GM23338 (cell line): Measurements from ENCODE around the gene PIGR.

Source experiments
- CREB1 ChIP-seq: fragments of 250-450 bp; sonication (Bioruptor Pico); IDR thresholded peaks from 2 replicates; pipeline ENCODE4 v1.5.0; 2020; ENCODE audit warnings: low read depth, mild to moderate bottlenecking, moderate library complexity
- CTCF ChIP-seq, 2 experiments: fragments of 200-600 bp in 1 of 2; sonication (generic) in 1 of 2; conservative IDR thresholded peaks; 2 replicates each; pipeline versions ENCODE4 v1.5.1 to v1.6.1; 2016 to 2017; ENCODE audit warnings: antibody characterized with exemption in 2 of 2, low read depth in 2 of 2, mild to moderate bottlenecking in 2 of 2, moderate library complexity in 1 of 2
- ETS1 ChIP-seq: IDR thresholded peaks from 2 replicates; pipeline ENCODE4 v1.6.1; 2016; ENCODE audit warnings: antibody characterized with exemption
- EZH2 ChIP-seq: fragments of 200-600 bp; sonication (generic); IDR thresholded peaks from one replicate; pipeline ENCODE4 v1.8.0; 2017; ENCODE audit warnings: antibody characterized with exemption, mild to moderate bottlenecking, low read depth; ENCODE audit not compliant: unreplicated experiment
- EZH2phosphoT487 ChIP-seq: fragments of 200-600 bp; sonication (generic); IDR thresholded peaks from one replicate; pipeline ENCODE4 v1.8.1; 2018; ENCODE audit warnings: antibody characterized with exemption; ENCODE audit not compliant: unreplicated experiment
- JUNB ChIP-seq: IDR thresholded peaks from one replicate; pipeline ENCODE4 v1.6.1; 2016; ENCODE audit warnings: antibody characterized with exemption; ENCODE audit not compliant: unreplicated experiment
- NANOG ChIP-seq: IDR thresholded peaks from 2 replicates; pipeline ENCODE4 v1.6.1; 2016; ENCODE audit warnings: antibody characterized with exemption, borderline replicate concordance
- POLR2AphosphoS5 ChIP-seq: IDR thresholded peaks from 2 replicates; pipeline ENCODE4 v1.6.1; 2016; ENCODE audit warnings: antibody characterized with exemption, low read depth
- REST ChIP-seq: IDR thresholded peaks from one replicate; pipeline ENCODE4 v1.6.1; 2018; ENCODE audit warnings: antibody characterized with exemption; ENCODE audit not compliant: unreplicated experiment
- STAT1 ChIP-seq: IDR thresholded peaks from one replicate; pipeline ENCODE4 v1.6.1; 2016; ENCODE audit warnings: antibody characterized with exemption; ENCODE audit not compliant: unreplicated experiment
- ZNF114 ChIP-seq: fragments of 250-450 bp; sonication (Bioruptor Pico); IDR thresholded peaks from 2 replicates; pipeline ENCODE4 v1.5.0; 2020; ENCODE audit warnings: mild to moderate bottlenecking, moderate library complexity
- ZNF331 ChIP-seq: fragments of 250-450 bp; sonication (Bioruptor Pico); IDR thresholded peaks from 2 replicates; pipeline ENCODE4 v1.5.0; 2020; ENCODE audit warnings: low read depth, mild to moderate bottlenecking, moderate library complexity
- ZNF462 ChIP-seq: fragments of 250-450 bp; sonication (Bioruptor Pico); IDR thresholded peaks from 2 replicates; pipeline ENCODE4 v1.5.0; 2020; ENCODE audit warnings: mild to moderate bottlenecking, moderate library complexity

- TF ChIP-seq CTCF (conservative IDR thresholded peaks at IDR 0.05; ENCODE audit: low read depth in 2 of 2) (no peak), REST (no peak), JUNB (no peak), EZH2phosphoT487 (no peak), CREB1 (CRISPR knock-in tag) (no peak), ETS1 (no peak), POLR2AphosphoS5 (no peak), ZNF331 (CRISPR knock-in tag) (no peak), NANOG (no peak), EZH2 (no peak), STAT1 (no peak), ZNF114 (no peak), ZNF462 (no peak)
Observed at GRCh38 chr1:206915030-206915735, 31.1 kb downstream of the PIGR start.
